ENCODE data around the gene YAF2. TPM values are rescaled to one million over a fixed set of nuclear protein-coding genes. Genes with fewer than 3 reads are reported as not detected.

Gene YAF2
- total RNA-seq, 1 experiment from 2014 or later = 27.6 TPM

GRCh38 chr12:42273706-42274105, 35.7 kb upstream of the YAF2 start:
- Histone ChIP-seq H3K27me3 (ENCODE audit: control insufficient read depth, insufficient read depth, low read length) (peaks cover 3% of the 10 kb centered on the region; the same call in 1 of the 2 replicates), H3K27ac (ENCODE audit: low read length) (no peak overlapping the region), H3K9me3 (ENCODE audit: control insufficient read depth, insufficient read depth, low read depth, low read length) (no peaks in the 10 kb centered on the region), H3K4me1 (ENCODE audit: control insufficient read depth, insufficient read depth, low read length) (no peaks in the 10 kb centered on the region), H3K36me3 (ENCODE audit: control insufficient read depth, insufficient read depth, low read length) (no peaks in the 10 kb centered on the region), H3K4me3 (ENCODE audit: low read depth in 2 of 2, low read length in 2 of 2) (no peak overlapping the region)
- POLR2A ChIA-PET = no interaction called here
- in situ Hi-C loops (cut with HindIII; ENCODE audit: low pct_unique_long_range_greater_than_20kb, low sequenced_read_pairs) = no loop called here
- no peak for TF ChIP-seq SIN3A (IDR thresholded peaks at IDR 0.05; ENCODE audit: borderline replicate concordance, insufficient read depth, low read depth, low read length)
- no peak for TF ChIP-seq CTCF (IDR thresholded peaks at IDR 0.05)
- TF ChIP-seq TCF7L2 (IDR thresholded peaks at IDR 0.05; ENCODE audit: low read depth, low read length) = no peak
- no TSS peak for BruUV-seq (replicated peaks)
- no peak for DNase-seq (ENCODE audit: low read depth, low spot score)
- intact Hi-C loops (cut with micrococcal nuclease; ENCODE audit: unreplicated experiment) = no loop called here
- no peak for ATAC-seq
- CTCF ChIA-PET = no interaction called here

GRCh38 chr12:42270596-42270995, 32.5 kb upstream of the YAF2 start:
- no peaks in the 10 kb centered on the region for H3K4me1 ChIP-seq (ENCODE audit: control insufficient read depth, insufficient read depth, low read length)
- no peak for DNase-seq (ENCODE audit: low read depth, low spot score)
- no TSS peak for BruUV-seq (replicated peaks)
- POLR2A ChIA-PET = no interaction called here
- H3K27ac ChIP-seq (ENCODE audit: low read length) = no peak overlapping the region
- intact Hi-C loops (cut with micrococcal nuclease; ENCODE audit: unreplicated experiment) (no loop called here), in situ Hi-C loops (cut with HindIII; ENCODE audit: low pct_unique_long_range_greater_than_20kb, low sequenced_read_pairs) (no loop called here)
- CTCF ChIA-PET = no interaction called here
- TF ChIP-seq POLR2AphosphoS5 (IDR thresholded peaks at IDR 0.05; ENCODE audit: low read depth, low read length) (no peak), SIN3A (IDR thresholded peaks at IDR 0.05; ENCODE audit: borderline replicate concordance, insufficient read depth, low read depth, low read length) (no peak), CTCF (IDR thresholded peaks at IDR 0.05) (no peak), TCF7L2 (IDR thresholded peaks at IDR 0.05; ENCODE audit: low read depth, low read length) (no peak), REST (IDR thresholded peaks at IDR 0.05; ENCODE audit: insufficient read depth in 1 of 2, low read depth in 2 of 2, low read length in 1 of 2) (no peak)
- H3K4me3 ChIP-seq (ENCODE audit: low read depth in 2 of 2, low read length in 2 of 2) = no peak overlapping the region
- no peaks in the 10 kb centered on the region for H3K9me3 ChIP-seq (ENCODE audit: control insufficient read depth, insufficient read depth, low read depth, low read length)
- no peaks in the 10 kb centered on the region for H3K27me3 ChIP-seq (ENCODE audit: control insufficient read depth, insufficient read depth, low read length)
- H3K36me3 ChIP-seq (ENCODE audit: control insufficient read depth, insufficient read depth, low read length) = no peaks in the 10 kb centered on the region
- no peak for ATAC-seq

Measured in Panc1 (cell line).